Smooth muscle cell (in vitro differentiated cells): ENCODE measurements around the gene ALKBH3. TPM values are rescaled to one million over a fixed set of nuclear protein-coding genes. Genes with fewer than 3 reads are reported as not detected.

ENCODE experiments used
- DNase-seq: peaks from one replicate; lab custom pipeline; 2025; ENCODE audit not compliant: unreplicated experiment; lab: John Stamatoyannopoulos, UW
- H2AFZ ChIP-seq: fragments of 200-600 bp; sonication (generic); 2 replicates; pipeline ENCODE4 v1.6.0; 2016; ENCODE audit warnings: antibody characterized with exemption, low read depth, mild to moderate bottlenecking
- H3F3A ChIP-seq: fragments of 200-600 bp; sonication (generic); 2 replicates; pipeline ENCODE4 v1.6.0; 2017; ENCODE audit warnings: antibody characterized with exemption, low read depth
- H3K27ac ChIP-seq: fragments of 200-600 bp; sonication (generic); 2 replicates; pipeline ENCODE4 v1.5.1; 2016; ENCODE audit warnings: low read depth, mild to moderate bottlenecking
- H3K27me3 ChIP-seq: fragments of 200-600 bp; sonication (generic); 2 replicates; pipeline ENCODE4 v1.6.1; 2016; ENCODE audit warnings: low read depth, mild to moderate bottlenecking
- H3K36me3 ChIP-seq: fragments of 200-600 bp; sonication (generic); 2 replicates; pipeline ENCODE4 v1.5.1; 2016; ENCODE audit warnings: low read depth
- H3K4me1 ChIP-seq: fragments of 200-600 bp; sonication (generic); 2 replicates; pipeline ENCODE4 v1.5.1; 2016; ENCODE audit warnings: low read depth
- H3K4me2 ChIP-seq: fragments of 200-600 bp; sonication (generic); 2 replicates; pipeline ENCODE4 v1.6.0; 2016; ENCODE audit warnings: mild to moderate bottlenecking
- H3K4me3 ChIP-seq: fragments of 200-600 bp; sonication (generic); 2 replicates; pipeline ENCODE4 v1.5.1; 2016; ENCODE audit warnings: mild to moderate bottlenecking
- H3K79me2 ChIP-seq: fragments of 200-600 bp; sonication (generic); 2 replicates; pipeline ENCODE4 v1.6.0; 2016; ENCODE audit warnings: low read depth, mild to moderate bottlenecking
- H3K9ac ChIP-seq: fragments of 200-600 bp; sonication (generic); 2 replicates; pipeline ENCODE4 v1.6.0; 2016; ENCODE audit warnings: low read depth
- H3K9me3 ChIP-seq: fragments of 200-600 bp; sonication (generic); replicated peaks from 2 replicates; pipeline ENCODE4 v1.5.1; 2016; ENCODE audit warnings: low read depth
- H4K20me1 ChIP-seq: fragments of 200-600 bp; sonication (generic); 2 replicates; pipeline ENCODE4 v1.6.0; 2016; ENCODE audit warnings: low read depth
- WGBS: methylation state at CpG from one replicate; pipeline ENCODE4 v1.1.7; 2016; ENCODE audit warnings: low lambda C conversion rate; 5-methylcytosine and 5-hydroxymethylcytosine counted together
- polyA plus RNA-seq: library from polyadenylated mRNA; unstranded; fragments of >200 nt; fragmentation: Nextera tagmentation; extraction: Ambion mirVana; gene quantifications from 2 replicates; pipeline ENCODE4 v1.2.1, GENCODE V29; 2016
- total RNA-seq: library from RNA; depleted of rRNA; stranded (reverse); fragments of >200 nt; gene quantifications from 2 replicates; pipeline ENCODE4 v1.2.3, GENCODE V29; 2014
- TF ChIP-seq, protein P1 (sequence below): fragments of 200-600 bp; sonication (generic); IDR thresholded peaks from 2 replicates; pipeline ENCODE4 v1.5.1; 2017; ENCODE audit warnings: borderline replicate concordance, mild to moderate bottlenecking, antibody characterized with exemption; ENCODE audit not compliant: insufficient read depth, poor library complexity, severe bottlenecking

ALKBH3 gene
- total and polyA plus RNA-seq, 2 experiments from 2014 or later = 29.9 to 34.3 TPM

GRCh38 chr11:43927070-43927469 lies 46.4 kb downstream of the ALKBH3 start:
- Histone ChIP-seq H4K20me1 (no peaks in the 10 kb centered on the region), H3K9ac (no peak overlapping the region), H3K4me1 (peaks cover 22% of the 10 kb centered on the region), H3K4me3 (no peak overlapping the region), H3K27ac (no peak overlapping the region), H3K4me2 (no peak overlapping the region), H2AFZ (no peak overlapping the region), H3K9me3 (no peaks in the 10 kb centered on the region), H3K79me2 (no peaks in the 10 kb centered on the region), H3K36me3 (no peaks in the 10 kb centered on the region), H3F3A (peaks cover 7% of the 10 kb centered on the region), H3K27me3 (no peaks in the 10 kb centered on the region)
- 84% methylated on average over 2 of the region's 2 CpGs for WGBS
- DNase-seq = no peak
- TF ChIP-seq, protein P1, sequence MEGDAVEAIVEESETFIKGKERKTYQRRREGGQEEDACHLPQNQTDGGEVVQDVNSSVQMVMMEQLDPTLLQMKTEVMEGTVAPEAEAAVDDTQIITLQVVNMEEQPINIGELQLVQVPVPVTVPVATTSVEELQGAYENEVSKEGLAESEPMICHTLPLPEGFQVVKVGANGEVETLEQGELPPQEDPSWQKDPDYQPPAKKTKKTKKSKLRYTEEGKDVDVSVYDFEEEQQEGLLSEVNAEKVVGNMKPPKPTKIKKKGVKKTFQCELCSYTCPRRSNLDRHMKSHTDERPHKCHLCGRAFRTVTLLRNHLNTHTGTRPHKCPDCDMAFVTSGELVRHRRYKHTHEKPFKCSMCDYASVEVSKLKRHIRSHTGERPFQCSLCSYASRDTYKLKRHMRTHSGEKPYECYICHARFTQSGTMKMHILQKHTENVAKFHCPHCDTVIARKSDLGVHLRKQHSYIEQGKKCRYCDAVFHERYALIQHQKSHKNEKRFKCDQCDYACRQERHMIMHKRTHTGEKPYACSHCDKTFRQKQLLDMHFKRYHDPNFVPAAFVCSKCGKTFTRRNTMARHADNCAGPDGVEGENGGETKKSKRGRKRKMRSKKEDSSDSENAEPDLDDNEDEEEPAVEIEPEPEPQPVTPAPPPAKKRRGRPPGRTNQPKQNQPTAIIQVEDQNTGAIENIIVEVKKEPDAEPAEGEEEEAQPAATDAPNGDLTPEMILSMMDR = no peak

DNA sequence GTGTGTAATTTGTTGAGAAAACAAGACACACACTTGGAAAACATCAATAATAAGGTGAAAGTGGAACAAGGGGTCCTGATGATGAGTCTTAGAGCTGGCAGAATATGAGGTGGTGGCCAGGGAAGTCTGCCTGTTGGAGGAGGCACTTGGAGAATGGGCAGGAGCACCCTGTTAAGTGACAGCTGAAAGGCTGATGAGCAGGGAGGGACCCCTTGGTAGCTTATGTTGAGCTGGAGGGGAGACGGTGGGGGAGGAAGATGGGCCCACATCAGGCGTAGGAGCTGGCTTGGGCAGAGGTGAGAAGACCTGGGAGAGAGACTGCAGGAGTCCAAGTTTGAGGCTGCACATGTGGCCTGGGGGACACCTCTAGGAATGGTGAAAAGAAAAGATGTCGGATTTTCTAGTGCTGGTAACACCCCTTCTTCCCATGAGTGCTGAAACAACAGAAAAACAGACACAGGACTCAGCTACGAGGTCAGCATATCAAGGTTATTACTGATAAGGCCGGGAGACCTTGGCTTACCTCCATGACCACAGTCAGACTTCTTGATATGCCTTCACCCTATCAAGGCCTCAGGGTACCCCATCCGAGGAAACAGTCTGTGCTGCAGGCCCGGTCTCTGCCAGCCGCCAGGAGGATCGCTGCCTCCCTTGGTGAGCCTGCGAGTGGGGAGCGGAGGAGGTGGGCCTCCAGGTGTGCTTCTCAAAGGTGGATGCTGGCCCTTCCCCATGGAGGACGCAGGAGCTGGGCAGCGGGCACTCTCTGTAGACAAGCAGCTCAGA lies 47.5 kb downstream of the ALKBH3 start:
- 95% methylated on average over 13 of the region's 13 CpGs for WGBS
- no peak overlapping the region for H3K4me2 ChIP-seq
- H4K20me1 ChIP-seq = no peaks in the 10 kb centered on the region
- H3K9me3 ChIP-seq = no peaks in the 10 kb centered on the region
- H3K79me2 ChIP-seq = no peaks in the 10 kb centered on the region
- H3K36me3 ChIP-seq = no peaks in the 10 kb centered on the region
- no peaks in the 10 kb centered on the region for H3K27me3 ChIP-seq
- H3K4me1 ChIP-seq = peaks cover 20% of the 10 kb centered on the region
- no peak overlapping the region for H2AFZ ChIP-seq
- DNase-seq = no peak
- H3K9ac ChIP-seq = no peak overlapping the region
- H3K4me3 ChIP-seq = no peak overlapping the region
- H3K27ac ChIP-seq = no peak overlapping the region
- H3F3A ChIP-seq = peaks cover 4% of the 10 kb centered on the region
- TF ChIP-seq, protein P1 = no peak

- H3K9ac ChIP-seq = no peak overlapping the region
- no peaks in the 10 kb centered on the region for H4K20me1 ChIP-seq
- H3K4me2 ChIP-seq = no peak overlapping the region
- H3K9me3 ChIP-seq = no peaks in the 10 kb centered on the region
- no peaks in the 10 kb centered on the region for H3K79me2 ChIP-seq
- WGBS = 94% methylated on average over 4 of the region's 4 CpGs
- H3K4me3 ChIP-seq = no peak overlapping the region
- H3F3A ChIP-seq = peaks cover 4% of the 10 kb centered on the region
- peaks cover 18% of the 10 kb centered on the region for H3K4me1 ChIP-seq
- H3K27me3 ChIP-seq = no peaks in the 10 kb centered on the region
- no peak overlapping the region for H2AFZ ChIP-seq
- no peak for DNase-seq
- no peaks in the 10 kb centered on the region for H3K36me3 ChIP-seq
- H3K27ac ChIP-seq = no peak overlapping the region
- TF ChIP-seq, protein P1 = no peak
These were observed 48.1 kb downstream of the ALKBH3 start for GRCh38 chr11:43928721-43929120.
